Right ventricle myocardium inferior (tissue), 1 donor: ENCODE data around the gene DCHS2. TPM values are rescaled to one million over a fixed set of nuclear protein-coding genes. Genes with fewer than 3 reads are reported as not detected.
A peak's percentile ranks its signal among the peaks of the same experiment; 100 is the strongest.

ENCODE experiments used
- ATAC-seq: fragments of 200-7000 bp; cut with Tn5 transposase; one replicate; pipeline ENCODE4 v1.9.1; 2020; ENCODE audit warnings: mild to moderate bottlenecking, moderate library complexity
- DNase-seq: peaks from one replicate; pipeline ENCODE4 v3.0.0; 2021; ENCODE audit errors: missing footprints
- intact Hi-C: fragments of 100-400 bp; cut with DNase I; formaldehyde crosslinking; loops from one replicate; pipeline ENCODE4 v1.11.0; 2022
- total RNA-seq: library from RNA; stranded (reverse); fragmentation: NEBNext Ultra II Directional; extraction: Animal tissue kit (Norgen Biotek cat#: 25700); gene quantifications from one replicate; pipeline ENCODE4 v1.2.1, GENCODE V29; 2021
- donor health status: DM: no; HTN: yes; CAD: no; lungs with severe emphysema.

DCHS2 gene
- total RNA-seq, 1 donor from 2014 or later, result not detected

GRCh38 chr4:154416190-154416547, 75.4 kb downstream of the DCHS2 start:
- ATAC-seq, result peak; percentile 44
- DNase-seq, result no peak
- intact Hi-C loops, result no loop called here

- no peak for DNase-seq
- intact Hi-C loops, result no loop called here
- no peak for ATAC-seq
Measured at GRCh38 chr4:154415313-154415712, 76.3 kb downstream of the DCHS2 start.

- intact Hi-C loops, result no loop called here
- ATAC-seq (no peak), DNase-seq (no peak)
Measured at GRCh38 chr4:154414796-154415195, 76.8 kb downstream of the DCHS2 start.

- intact Hi-C loops, result no loop called here
- DNase-seq, result no peak
- no peak for ATAC-seq
Measured at GRCh38 chr4:154414371-154414770, 77.2 kb downstream of the DCHS2 start.

GRCh38 chr4:154407443-154407842, 84.2 kb downstream of the DCHS2 start:
- ATAC-seq (no peak), DNase-seq (no peak)
- intact Hi-C loops, result no loop called here

- DNase-seq, result no peak
- intact Hi-C loops, result no loop called here
- ATAC-seq, result no peak
Measured at GRCh38 chr4:154406018-154406795, 85.4 kb downstream of the DCHS2 start.

- DNase-seq (no peak), ATAC-seq (no peak)
- intact Hi-C loops, result loop anchor here (5.0 kb wide), 1 partner anchor 108 kb away; no protein-coding TSS in a partner anchor
Measured at GRCh38 chr4:154399259-154399974, 92.2 kb downstream of the DCHS2 start.

- intact Hi-C loops, result no loop called here
- DNase-seq, result no peak
- no peak for ATAC-seq
Measured at GRCh38 chr4:154390324-154390723, 101.3 kb downstream of the DCHS2 start.

- intact Hi-C loops, result no loop called here
- DNase-seq (no peak), ATAC-seq (no peak)
Measured at GRCh38 chr4:154389148-154389547, 102.5 kb downstream of the DCHS2 start.

GRCh38 chr4:154384012-154384411, 107.6 kb downstream of the DCHS2 start:
- intact Hi-C loops, result no loop called here
- no peak for ATAC-seq
- DNase-seq, result no peak

- ATAC-seq, result no peak
- DNase-seq, result no peak
- intact Hi-C loops, result no loop called here
Measured at GRCh38 chr4:154376486-154376885, 115.1 kb downstream of the DCHS2 start.

GRCh38 chr4:154368060-154368459, 123.5 kb downstream of the DCHS2 start:
- no peak for ATAC-seq
- no peak for DNase-seq
- intact Hi-C loops, result no loop called here

- intact Hi-C loops, result no loop called here
- no peak for DNase-seq
- ATAC-seq, result no peak
Measured at GRCh38 chr4:154367659-154368058, 123.9 kb downstream of the DCHS2 start.

- DNase-seq (no peak), ATAC-seq (no peak)
- intact Hi-C loops, result no loop called here
Measured at GRCh38 chr4:154366956-154367355, 124.6 kb downstream of the DCHS2 start.

GRCh38 chr4:154364066-154364845, 127.3 kb downstream of the DCHS2 start:
- DNase-seq, result no peak
- intact Hi-C loops, result no loop called here
- ATAC-seq, result no peak

GRCh38 chr4:154361450-154361849, 130.1 kb downstream of the DCHS2 start:
- intact Hi-C loops, result no loop called here
- ATAC-seq (no peak), DNase-seq (no peak)

GRCh38 chr4:154360491-154360890, 131.1 kb downstream of the DCHS2 start:
- ATAC-seq (no peak), DNase-seq (no peak)

GRCh38 chr4:154354883-154355282, 136.7 kb downstream of the DCHS2 start:
- intact Hi-C loops, result no loop called here
- DNase-seq (no peak), ATAC-seq (no peak)

More at GRCh38 chr4:154360491-154360890, 131.1 kb downstream of the DCHS2 start:
- intact Hi-C loops, result no loop called here

- no peak for ATAC-seq
- intact Hi-C loops, result no loop called here
- no peak for DNase-seq
Measured at GRCh38 chr4:154349829-154350228, 141.8 kb downstream of the DCHS2 start.

- DNase-seq, result no peak
- intact Hi-C loops, result no loop called here
- ATAC-seq, result no peak
Measured at GRCh38 chr4:154348657-154349056, 142.9 kb downstream of the DCHS2 start.
